ENCODE measurements around the gene VCX2.
"Not testable (repeated sequence)": the region's sequence is repeated elsewhere in the genome, so short reads cannot be mapped to it uniquely, and the experiment has no call there.

The VCX2 gene

DNA sequence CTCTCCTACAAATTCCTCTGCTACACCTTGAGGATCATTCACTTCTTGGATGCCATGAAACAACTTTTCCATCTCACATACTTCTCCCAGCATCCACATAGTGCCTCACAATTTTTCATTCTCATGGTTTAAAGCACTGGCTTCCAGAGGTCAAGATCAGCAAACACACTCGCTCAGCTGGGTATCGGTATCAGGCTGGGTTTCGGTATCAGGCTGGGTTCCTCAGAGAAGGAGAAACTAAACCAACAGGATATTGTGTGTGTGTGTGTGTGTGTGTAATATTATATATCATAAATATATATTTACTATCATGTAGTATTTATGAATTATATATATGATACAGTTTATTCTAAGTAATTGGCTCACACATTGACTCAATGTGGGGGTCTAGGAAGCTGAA lies at the start of gene VCX2:
Gene VCX2, minus strand, starts transcription at position 99 of the 400 bp plus-strand sequence. CDS start 624 bp downstream, outside the sequence.
- DNase-seq: not testable (repeated sequence)

DNA sequence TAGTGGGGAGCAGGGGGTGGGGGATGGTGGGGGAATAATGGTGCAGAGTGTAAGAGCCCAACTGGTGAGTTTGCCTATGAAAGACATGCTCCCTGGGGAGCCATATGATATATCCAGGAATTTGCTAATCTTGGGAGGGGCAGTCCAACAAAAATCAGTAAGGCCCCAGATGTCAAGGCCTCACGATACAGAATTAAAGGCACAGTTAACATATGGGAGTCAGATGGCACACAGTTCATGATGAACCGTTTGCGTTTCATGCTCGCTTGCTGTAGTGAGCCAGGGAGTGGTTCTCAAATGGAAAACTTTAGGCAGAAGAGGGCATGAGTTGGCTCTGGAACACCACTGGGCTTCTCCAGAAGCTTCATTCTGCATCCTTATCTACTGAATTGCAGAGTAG lies 33.9 kb upstream of the VCX2 start:
- DNase-seq: no peak

DNA sequence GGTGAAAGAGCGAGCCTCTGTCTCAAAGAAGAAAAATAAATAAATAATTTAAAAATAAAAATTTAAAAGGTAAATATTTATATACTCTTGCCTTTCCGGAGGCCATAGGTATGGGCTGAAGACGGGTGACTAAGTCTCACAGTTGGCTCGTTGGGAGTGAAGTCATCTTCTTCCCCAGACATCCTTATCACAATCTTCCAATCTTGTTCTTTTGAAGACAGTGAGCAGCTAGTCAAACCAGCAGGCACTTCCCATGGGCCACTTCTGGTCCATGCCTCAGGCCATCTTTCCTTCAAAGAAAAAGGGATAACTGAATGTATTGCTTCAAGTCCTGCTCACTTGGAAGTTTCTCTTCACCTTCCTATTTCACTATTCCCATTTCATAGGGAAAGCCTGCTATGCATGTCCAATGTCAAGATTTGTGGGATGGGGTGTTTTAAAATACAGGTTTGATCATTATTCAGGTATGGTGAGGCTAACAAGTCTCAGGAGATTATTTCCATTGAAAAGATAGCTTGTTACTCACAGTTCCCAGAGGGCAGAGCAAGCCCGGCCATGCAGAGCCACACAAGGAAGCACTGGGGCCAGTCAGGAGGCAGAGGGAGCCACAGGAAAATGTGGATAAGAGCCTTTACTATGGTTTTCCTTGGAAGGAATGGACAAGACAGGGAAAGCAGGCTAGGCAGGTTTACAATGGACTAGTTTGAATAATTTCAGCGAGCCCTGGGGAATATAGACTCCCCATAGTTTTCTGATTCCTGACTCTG lies 33.3 kb upstream of the VCX2 start:
- DNase-seq: no peak

DNA sequence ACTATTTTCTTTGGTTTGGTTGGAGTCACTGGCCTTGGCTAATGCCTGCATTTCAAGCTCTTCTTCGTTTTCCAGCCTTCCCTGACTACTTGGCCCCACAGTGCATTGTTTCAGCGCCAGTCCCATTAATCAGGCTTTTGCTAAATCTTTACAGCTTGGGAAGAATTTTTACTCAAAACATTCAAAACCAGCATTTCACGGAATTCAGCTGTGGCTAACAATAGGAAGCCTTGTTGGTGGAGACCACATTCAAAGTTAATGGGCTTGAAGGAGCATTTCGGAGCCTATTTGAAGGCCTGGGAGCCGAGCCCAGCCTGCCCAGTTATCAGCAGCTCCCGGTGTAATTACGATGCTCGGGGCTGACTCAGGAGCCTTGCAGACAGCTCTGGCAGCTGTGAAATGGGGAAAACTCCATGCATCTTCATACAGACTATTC lies 30.8 kb upstream of the VCX2 start:
- DNase-seq: no peak

DNA sequence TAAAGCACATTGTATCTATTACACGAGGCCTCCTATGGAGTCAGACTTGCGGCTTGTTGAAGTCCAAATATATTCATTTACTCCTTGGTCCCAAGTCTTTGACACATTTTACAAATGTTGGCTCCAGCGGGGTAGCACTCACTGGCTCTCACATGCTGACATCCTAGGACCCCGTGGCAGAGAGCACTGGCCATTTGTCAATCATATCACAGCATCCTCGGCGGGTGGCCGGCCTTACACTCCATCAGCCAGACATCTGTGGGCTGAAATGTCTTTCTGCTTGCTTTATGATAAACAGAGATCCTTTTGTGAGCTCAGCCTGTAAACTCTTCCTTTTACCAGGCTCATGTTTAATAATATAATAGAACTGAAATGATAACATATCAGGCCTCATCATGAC lies 25.7 kb upstream of the VCX2 start:
- no peak for DNase-seq

DNA sequence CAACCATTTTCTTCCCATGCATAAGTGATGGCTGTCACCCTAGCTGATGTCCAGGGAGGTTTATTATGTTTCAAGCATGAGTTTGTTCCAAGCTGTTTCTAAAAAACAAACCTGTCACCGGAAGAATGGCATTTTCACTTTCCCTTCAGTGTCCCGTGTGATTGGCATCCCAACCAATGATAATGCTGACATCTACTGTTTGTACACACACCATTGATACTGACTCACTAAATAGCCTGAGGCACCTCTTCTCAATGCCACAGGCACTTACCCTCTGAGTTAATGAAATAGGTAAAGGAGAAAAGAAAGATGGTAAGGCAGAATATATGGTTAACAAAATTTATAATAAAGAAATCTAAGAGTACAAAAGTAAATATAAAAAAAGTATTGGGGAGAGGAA lies 23.1 kb upstream of the VCX2 start:
- DNase-seq: no peak

DNA sequence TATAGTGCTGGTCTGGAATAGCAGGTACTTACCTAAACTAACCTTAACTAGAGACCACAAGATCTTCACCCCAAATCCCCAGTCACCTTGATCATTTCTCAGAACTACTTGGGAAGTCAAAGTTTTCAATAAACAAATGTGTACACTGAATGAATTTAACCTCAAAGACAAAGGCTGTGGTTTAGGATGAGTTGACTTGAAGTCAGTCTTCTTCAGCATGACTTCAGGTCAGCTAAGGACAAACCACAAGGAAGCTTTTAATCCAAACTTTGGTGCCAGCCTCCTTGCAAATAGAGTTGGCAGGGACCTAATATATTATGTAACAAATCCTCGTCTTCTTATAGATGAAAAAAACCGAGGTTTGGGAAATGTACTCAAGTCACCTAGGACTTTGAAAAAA lies 21.2 kb upstream of the VCX2 start:
- DNase-seq: no peak

DNA sequence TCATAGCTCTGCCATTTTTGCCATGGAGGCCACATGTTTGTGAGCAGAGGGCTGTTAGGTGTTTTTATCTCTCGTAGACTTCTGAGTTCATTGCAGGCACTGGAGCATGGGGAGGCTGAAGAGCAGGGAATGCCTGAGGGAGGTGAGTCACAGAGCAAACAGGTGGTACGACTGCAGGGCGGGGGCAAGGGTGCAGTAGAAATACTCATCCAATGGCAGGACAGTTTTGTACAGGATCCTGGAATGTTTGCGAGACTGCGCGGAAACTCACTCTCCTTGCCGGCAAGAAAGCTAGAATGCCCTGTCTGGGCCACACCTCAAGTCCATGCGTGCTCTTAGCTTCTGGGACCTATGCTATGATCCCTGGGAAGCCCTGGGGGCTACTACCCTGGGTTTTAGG lies 20.0 kb upstream of the VCX2 start:
- no peak for DNase-seq

DNA sequence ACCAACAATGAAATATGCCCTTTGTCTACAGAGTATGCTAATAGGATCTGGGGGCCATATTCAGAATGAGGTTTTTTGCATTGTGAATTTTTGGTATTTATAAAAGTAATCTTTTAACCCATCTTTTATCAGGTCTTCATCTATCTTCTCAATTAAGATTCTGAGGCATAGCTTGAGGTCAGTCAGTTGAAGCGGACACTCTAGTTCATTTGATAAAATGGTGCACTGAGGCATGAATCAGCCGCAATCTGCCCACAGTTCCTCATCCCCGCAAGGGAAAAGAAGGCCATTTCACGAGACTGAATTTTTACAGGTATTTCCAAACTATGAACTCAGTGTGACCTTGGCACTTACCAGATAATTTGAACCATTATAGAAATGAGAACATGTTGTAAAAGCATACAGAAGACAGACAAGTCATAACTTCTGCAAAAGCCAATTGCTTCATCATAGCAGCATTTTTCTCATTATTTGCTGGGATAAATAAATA lies 19.3 kb upstream of the VCX2 start:
- DNase-seq: no peak

DNA sequence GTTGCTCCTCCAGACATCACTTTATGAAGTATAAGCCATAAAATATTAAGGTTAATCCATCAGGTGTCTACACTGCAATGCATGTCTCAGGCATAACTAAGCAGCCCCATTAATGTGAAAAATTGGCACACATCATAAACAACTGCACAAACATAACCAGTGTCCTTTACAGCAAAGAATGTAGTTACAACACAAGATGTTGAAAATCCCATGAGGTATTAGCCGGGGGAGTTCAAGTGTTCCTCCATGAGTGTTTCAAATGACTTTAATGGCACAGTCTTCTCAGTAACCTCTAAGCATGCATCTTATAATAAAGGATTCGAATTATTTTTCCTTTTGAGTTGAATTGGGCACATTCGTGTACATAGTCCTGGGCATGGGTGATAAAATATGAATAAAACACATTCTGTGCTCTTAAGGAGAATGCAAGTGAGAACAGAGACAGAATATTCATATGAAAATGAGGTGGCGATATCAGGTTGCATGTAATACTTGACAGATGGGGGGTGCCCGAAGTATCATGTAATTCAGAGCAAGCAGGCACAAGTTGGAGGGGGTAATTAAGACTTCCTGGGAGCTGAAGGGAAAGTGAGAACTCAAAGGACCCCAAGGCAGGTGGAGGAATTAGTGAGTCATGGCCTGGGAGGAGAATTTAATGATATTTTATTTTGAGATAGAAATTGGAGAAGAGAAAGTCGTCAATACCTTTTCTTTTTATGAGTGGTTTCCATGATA lies 18.2 kb upstream of the VCX2 start:
- DNase-seq: no peak

DNA sequence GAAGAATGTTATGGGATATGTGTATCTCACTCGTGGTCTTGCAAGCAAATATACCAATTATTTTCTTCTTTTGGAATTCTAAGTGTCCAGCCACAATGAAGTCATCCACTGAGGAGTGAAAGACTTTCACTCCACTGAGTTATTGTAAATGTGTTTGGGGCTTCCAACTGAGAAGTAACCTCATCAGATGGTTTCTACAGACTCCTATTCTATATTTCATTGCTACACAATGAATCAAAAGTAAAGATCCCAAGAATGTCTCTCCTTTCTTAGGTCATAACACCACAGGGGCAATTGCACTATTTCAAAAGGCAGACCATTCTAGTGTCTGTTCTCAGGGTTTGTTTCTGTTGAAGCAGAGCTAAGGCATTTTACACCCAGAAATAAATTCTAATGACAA lies 12.3 kb upstream of the VCX2 start:
- DNase-seq: no peak

DNA sequence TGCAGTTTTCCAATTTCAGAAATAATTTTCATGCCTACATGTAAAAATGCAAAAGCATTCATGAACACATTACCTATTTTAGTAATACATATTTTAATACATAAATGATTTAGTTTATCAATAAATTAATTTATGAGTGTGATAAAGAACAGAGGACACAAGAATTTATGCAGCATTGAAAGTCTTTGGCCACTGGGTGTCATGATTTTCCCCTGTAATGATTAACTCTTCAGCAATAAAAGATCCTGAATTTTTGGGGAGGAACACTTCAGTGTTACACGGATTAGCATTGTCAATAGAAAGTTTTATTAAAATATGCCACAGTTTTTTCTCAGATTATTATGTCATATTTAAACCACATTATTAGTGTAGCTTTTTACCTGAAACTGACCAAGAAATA lies 8.6 kb upstream of the VCX2 start:
- DNase-seq: no peak

DNA sequence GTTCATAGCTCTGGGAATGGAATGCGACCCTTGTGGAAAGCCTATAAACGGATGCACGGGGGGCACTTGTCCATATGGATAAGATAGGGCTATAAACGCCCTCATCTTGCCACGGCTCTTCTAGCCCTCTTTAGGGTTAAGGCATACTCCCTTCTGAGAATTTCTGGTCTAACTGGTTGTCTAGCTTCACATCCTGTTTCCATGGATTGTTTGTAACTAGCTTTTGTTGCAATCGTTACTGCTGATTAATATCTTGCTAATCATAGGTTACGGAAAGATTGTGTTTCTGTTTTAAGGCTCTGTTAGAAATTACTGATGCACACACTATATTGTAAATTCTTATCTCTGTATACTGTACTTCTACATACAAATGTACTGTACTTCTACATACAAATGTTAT lies 17.1 kb downstream of the VCX2 start:
- not testable (repeated sequence) for DNase-seq

DNA sequence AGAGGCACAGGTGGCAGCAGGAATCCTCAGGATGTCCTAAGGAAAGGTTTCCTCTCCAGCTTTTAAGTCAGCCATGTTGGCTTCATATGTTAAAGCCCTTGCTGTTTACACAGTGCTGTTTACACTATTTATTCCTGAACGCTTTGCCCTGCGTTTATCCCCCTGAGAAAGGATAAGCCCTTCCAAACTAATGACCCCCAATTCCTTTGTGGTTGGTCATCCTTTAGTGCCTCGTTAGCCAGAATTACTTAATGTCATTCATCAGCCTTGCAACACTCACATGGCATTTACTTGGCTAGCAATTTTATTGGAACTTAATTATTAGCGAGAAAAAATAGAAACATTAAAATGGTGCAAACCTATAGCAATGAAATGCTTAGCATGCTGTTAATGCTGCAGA lies 23.8 kb downstream of the VCX2 start:
- no peak for DNase-seq

DNA sequence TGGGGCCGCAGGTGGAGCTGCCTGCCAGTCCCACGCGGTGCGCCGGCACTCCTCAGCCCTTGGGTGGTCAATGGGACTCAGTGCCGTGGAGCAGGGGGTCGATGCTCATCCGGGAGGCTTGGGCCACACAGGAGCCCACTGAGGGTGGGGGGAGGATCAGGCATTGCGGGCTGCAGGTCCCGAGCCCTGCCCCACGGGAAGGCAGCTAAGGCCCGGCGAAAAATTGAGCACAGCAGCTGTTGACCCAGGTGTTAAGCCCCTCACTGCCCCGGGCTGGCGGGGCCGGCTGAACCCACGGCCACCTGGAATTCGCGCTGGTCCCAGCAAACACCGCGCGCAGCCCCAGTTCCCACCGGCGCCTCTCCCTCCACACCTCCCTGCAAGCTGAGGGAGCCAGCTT lies 26.1 kb downstream of the VCX2 start:
- no peak for DNase-seq

DNA sequence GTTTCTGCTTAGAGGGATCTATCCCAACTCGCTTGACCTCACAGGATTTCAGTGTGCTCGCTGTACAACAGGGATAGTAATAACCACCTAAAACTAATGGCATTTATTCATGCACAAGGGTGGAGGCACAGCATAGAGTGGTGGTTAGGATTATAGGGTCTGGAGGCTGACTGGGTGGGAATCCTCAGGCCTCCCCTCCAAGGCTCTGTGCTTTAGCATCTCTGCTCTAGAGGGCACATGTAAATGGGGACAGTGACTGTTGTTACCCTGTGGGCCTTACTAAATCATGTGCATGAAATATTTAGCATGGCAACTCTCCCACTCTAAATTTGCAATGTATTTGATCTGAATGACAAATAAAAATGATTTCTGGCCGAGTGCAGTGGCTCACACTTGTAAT lies 29.2 kb downstream of the VCX2 start:
- no peak for DNase-seq

DNA sequence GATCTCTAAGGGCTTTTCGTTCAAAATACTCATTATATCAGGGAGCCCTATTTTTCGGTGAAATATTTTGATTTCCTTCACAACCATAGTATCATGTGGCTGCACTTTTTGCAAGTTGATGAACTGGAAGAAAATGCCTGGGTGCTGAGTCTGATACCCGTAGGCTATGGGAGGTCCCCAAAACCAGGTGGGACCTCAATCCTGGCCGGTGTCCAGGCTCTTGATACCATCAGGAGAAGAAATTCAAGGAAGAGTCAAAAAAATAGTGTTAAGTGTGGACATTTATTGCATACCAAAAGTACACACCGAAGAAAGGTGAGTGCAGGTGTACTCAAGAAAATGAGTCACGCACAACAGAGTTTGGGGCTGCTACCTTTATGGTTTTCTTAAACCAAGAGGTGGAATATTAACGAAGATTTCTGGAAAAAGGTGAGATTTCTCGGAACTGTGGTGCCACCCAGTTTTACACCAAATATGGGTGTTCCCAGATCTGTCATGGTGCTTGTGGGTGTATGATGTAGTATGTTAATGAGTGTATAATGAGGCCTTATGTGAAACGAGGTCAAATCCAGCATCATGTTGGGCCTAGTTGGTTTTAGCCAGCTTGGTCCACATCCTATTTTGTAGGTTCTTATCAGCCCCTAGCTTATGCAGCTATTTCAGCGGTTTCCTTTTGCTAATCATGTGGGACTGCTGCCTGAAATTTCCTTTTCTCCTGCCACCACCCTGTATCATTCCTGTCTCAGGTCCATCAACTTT lies 29.9 kb downstream of the VCX2 start:
- DNase-seq: no peak

DNA sequence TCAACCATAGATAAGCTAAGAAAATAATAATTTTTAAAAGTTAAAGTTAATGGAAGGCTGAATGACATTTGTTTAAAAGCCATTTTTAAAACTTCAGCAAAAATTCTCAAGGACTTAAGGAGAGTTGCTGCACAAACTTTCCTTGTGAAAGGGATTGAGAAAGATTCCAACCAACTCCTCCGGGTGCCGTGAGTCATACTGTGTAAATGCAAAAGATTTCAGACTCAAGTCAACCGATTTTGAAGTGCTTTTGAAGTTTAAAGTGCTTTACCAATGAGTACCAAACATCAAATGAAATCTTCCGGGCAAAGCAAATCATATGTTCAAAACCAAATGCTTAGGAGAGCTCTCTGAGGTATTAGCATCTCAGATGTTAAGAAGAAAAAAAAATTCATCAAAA lies 31.4 kb downstream of the VCX2 start:
- DNase-seq: no peak

DNA sequence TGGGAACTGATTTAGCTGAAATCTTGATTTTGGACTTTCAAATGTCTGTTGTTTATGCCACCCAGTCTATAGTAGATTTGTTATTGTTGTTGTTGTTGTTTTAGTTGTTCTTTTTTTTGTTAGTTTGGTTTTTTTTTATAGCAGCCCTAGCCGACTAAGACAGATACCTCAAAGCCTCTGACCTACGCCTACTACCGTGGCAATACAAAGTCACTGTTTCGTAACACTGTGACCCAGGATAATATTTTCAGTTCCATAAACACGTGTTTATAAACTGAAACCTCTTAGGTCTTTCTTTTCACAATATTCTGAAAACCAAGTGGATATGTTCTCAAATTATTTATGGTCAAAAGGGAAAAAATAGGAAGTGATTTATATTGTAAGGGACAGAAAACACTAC lies 32.8 kb downstream of the VCX2 start:
- no peak for DNase-seq

DNA sequence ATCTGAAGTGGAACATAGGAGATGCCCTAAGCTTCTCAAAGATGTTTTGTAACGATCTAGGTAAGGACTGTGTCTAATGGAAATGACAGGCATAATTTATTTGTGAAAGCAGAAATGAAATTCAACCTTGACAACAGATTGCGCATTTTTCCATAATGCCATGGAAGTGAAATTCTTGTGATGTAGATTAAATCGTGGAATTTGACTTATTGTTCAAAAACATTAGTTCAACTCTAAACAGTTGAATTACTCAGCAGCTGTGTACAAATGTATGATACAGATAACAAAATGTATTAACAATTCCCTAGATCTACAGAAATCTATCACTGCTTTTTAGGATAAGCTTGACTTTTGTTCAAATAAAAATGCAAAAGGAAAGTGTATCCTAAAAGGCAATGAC lies 44.4 kb downstream of the VCX2 start:
- no peak for DNase-seq

DNA sequence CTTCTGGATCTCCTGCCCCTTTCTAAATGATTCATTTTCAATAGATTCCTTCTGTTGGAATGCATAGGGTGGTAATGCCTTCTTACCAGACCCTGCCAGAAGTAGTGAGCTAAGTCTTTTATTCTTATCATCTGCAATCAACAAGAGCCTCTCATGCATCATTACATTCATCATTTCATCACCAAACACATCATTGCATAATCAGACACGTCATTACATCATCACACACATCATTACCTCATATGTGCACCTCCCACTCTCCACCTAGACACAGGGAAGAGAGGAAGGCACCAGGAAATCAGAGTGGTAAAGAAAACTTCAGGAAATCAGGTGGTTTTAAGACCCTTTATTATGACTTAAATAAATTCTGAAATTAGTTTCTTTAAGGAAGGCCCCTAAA lies 45.0 kb downstream of the VCX2 start:
- no peak for DNase-seq

DNA sequence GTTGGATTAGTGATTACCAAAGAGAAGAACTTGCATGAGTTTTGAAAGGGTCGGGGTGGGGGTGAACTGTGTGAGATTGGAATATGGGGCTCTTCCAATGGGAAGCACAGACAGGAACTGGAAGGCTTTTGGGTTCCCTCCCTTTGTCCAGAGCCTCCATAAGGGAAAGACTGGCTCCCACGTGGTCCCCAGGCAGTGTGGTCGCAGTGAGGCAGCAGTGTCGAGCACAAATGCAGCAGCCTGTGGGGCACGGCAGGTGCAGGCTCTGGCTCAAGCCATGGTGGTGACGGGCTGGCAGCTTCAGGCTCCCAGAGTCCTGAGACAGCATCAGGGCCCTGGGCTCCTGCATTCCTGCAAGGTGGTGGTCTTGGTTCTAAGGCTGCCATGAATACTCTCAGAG lies 45.5 kb downstream of the VCX2 start:
- no peak for DNase-seq

DNA sequence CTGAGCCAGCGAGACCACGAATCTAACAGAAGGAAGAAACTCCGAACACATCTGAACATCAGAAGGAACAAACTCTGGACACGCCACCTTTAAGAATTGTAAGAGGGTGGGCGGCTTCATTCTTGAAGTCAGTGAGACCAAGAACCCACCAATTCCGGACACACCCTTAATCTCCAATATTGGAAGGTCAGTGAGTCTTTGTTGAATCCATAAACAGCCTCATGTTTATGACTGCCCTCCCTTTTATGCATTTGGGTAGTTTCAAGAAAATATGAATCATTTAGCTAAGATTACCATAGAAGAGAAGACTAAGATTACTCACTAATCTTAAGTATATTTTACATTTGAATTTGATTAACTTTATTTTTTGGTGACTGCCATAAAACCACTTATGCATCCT lies 48.5 kb downstream of the VCX2 start:
- no peak for DNase-seq

DNA sequence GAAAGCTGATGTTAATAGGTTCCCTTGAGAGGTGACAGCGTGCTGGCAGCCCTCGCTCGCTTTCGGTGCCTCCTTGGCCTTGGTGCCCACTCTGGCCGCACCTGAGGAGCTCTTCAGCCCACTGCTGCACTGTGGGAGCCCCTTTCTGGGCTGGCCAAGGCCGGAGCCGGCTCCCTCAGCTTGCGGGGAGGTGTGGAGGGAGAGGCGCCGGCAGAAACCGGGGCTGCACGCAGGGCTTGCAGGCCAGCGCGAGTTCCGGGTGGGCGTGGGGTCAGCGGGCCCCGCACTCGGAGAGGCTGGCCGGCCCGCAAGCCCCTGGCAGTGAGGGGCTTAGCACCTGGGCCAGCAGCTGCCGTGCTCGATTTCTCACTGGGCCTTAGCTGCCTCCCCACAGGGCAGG lies 49.7 kb downstream of the VCX2 start:
- not testable (repeated sequence) for DNase-seq

All from activated CD8-positive, alpha-beta memory T cell treated with anti-CD3 and anti-CD28 coated beads, Interleukin-2, amount 50 U/mL, for 4 hours (primary cell).